Activated CD4-positive, alpha-beta T cell treated with anti-CD3 and anti-CD28 coated beads, Interleukin-2, amount 50 U/mL, for 1 hour (primary cell): ENCODE data around the gene PDE9A.

Experiments used
- DNase-seq: peaks from one replicate; pipeline ENCODE4 v3.0.0-alpha.2; 2020

The PDE9A gene

DNA sequence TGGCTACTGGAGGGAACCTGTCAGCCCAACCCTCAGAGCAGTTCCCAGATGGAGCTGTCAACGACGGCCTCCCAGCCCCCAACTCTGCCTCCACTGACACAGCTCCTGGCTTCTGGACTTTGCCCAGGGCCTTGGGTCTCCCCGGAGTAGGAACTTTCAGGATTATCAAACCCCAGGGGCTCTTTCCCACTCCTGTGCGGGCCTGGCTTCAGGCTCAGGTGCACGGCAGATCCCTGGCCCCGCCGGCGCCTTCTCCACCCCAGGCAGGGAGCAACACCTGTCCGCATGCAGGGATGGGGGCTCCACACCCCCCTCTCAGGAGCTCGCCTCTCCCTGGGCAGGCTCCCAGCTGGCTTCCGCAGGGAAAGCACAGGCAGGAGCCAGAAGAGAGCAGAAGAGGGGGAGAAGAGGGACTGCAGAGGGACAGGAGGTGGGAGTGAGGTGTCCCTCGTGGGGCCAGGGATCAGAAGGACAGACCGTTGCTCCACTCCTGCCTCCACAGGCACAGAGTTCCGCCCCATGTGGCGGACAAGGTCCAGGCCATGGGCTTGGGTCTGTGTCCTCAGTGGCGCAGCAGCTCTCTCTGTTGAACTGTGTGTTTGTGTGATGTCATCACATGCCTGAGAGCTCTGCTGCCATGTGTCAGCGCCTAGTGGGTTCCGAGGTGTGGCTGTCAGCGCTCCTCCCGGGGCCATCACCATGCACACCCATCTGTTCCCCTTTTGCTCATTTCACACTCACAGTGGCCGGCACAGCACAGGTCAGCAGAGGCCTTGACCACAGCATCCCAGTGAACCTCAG, 107.7 kb downstream of the PDE9A start:
- no peak for DNase-seq

DNA sequence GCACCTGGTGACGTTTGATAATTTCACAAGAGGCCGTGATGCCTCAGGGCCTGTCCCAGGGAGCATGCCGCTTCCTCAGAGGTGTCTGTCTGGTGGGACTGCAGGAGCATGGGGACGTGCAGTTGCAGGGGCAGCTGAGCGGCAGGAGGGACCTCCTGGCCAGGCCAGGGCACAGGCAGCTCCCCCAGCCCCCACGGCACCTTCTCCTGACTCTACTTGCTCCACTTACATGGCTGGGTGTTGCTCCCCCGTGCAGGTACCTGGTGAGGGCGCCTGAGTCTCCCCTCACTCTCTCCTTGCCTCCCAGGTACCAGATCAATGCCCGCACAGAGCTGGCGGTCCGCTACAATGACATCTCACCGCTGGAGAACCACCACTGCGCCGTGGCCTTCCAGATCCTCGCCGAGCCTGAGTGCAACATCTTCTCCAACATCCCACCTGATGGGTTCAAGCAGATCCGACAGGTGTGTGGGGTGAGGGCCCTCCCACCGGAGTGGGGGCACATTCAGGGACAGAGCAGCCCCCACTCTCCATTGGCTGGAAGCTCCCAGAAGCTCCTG, 108.4 kb downstream of the PDE9A start:
- no peak for DNase-seq

DNA sequence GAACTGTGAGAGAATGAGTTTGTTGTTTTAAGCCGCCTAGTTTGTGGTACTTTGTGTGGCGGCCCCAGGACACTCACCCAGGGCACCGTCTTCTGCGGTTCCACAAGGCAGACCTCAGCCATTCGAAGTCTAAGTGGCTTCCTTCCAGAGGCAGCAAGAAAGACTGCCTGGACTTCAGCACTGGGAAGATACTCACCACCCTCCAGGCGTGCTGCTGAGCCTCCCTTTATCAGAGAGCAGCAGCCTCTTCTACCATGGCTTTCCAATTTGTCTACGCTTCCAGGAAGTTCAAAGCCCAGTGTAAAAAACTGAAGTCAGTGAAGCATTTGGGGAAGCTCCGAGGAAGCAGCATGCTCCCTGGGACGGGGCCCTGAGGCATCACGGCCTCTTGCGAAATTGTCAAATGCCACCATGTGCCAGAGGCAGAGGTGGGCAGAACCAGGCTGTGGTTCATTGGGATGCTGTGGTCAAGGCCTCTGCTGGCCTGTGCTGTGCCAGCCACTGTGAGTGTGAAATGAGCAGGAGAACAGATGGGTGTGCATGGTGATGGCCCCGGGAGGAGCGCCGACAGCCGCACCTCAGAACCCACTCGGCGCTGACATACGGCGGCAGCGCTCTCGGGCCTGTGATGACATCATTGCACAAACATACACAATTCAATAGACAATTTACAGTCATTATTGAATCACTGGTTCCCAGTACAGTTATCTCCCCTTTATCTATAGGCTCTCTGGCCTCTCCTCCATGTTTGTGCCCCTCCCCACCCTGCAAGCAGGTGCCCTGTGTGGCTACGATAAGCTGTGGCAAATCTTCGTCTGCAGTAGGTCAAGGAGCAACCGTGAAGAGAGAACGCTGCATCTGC, 110.4 kb downstream of the PDE9A start:
- no peak for DNase-seq

DNA sequence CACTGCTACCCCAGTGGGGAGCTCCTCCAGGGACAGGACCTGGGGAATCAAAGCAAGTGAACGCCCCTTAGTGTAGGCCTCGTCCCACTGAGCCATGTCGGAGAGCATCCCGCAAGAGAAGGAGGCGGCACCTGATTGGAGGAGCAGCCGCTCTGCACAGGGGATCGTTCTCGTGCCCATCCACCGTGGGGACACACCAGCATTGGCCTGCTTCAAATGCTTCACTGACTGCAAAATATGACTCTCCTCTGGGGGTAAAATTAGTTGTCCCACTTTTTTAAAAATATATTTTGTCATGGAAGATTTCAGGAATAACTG, 111.0 kb downstream of the PDE9A start:
- DNase-seq, result no peak

DNA sequence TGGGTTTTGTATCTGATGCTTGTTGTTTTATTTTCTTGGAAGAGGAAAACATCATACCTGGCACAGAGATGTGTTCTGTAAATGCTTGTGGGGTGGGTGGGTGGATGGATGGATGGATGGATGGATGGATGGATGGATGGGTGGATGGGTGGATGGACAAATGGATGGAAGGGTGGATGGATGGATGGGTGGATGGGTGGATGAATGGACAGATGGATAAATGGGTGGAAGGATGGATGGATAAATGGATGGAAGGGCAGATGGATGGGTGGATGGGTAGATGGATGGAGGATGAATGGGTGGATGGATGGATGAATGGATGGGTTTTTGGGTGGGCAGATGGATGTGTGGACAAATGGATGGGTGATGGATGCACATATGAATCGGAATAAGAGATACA, 111.5 kb downstream of the PDE9A start:
- DNase-seq, result no peak

DNA sequence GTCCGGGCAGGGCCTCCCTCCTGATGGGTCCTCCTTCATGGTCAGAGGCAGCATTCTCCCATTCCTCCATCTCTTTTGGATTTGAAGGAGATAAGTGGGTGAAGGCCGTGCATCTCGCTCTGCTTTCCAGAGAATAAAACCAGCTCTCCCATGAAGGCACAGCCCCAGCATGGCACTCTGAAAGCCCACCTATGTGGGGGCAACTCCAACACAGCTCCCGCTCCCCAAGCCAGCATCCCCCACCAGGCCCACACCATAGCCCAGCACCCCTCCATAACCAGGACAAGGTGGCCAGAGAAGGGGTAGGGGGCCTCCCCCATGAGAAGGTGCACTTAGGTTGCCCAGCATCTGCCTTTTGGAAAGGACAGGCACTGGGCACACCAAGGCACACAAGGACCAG, 112.2 kb downstream of the PDE9A start:
- no peak for DNase-seq

DNA sequence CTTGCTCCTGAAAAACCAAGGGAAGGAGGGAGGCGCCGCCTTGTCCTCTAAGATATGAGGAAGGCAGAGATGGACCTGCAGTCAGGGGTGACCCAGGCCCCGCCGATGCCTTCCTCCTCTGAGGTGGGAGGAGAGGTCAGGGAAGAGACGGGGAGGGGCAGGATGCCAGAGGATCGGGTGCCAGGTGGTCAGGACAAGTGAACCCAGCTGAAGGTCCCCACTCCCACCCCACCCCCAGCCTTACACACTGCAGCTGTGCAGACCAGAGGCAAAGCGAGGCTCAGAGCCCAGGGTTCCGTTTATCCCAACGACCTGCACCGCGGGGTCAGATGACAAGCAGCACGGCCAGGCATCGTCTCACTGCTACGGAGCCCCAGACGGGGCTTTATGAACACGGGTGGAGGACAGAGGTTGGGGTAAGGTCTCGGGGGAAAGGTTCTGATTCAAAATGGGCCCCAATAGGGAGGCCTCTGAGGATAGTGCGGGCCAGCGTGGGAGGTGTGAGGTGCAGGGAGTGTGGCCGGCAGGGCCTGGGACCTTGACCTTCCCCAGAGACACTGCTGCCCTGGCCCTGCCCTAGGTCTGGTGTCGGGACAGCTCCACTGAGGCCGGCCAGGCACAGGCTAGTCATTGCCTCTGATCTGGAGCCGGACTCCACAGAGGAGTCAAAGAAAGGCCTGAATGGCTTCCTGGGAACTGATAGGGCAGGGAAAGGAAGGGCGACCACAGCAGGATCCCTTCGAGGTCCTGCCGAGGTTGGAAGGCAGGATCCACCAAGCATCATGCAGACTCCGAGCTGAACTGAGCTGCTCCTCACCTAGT, 113.5 kb downstream of the PDE9A start:
- no peak for DNase-seq

DNA sequence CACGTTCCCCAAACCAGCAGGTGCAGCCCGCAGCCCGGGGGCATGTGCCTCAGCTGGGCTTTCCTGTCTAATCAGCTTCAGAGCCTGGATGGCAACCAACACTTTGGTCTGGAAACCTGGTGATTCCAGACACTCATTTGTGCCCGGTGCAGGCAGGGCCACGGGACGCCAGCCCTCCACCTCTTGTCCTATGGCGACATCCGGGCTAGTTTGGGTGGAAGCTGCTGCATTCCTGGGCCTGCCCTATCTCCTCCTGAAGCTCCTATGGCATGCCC, 114.1 kb downstream of the PDE9A start:
- DNase-seq, result no peak

DNA sequence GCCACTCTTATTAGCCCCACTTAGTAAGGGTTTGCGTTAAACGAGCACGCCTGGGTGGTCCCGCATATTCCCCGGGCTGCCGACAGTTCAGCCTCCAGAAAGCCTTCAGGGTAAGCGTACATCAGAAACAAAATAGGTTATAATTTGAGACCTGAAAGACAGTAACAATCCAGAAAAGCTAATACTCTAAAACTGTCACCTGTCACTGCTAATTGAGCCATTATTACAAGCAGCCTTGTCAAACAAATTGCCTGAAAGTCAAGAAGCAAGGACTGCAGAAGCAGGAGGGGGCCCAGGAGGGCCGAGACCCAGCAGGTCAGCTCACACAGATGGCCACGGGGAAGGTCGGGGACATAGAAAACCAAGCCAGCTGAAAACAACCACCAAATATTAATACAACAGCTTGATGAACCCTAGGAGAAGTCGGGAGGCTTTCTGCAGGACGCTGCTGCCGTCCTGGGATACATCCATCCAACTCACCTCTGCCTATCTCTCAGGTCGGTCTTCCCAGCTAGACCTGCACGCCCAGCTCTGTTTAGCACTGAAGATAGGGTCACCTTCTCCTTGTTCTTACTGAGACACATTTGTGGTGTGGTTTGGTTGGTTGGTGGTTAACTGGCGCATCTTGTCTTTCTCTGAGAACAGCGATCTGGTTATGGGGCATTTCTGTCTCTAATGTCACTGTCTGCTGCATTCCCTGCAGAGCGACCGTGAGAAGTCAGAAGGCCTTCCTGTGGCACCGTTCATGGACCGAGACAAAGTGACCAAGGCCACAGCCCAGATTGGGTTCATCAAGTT, 115.1 kb downstream of the PDE9A start:
- DNase-seq, result no peak

DNA sequence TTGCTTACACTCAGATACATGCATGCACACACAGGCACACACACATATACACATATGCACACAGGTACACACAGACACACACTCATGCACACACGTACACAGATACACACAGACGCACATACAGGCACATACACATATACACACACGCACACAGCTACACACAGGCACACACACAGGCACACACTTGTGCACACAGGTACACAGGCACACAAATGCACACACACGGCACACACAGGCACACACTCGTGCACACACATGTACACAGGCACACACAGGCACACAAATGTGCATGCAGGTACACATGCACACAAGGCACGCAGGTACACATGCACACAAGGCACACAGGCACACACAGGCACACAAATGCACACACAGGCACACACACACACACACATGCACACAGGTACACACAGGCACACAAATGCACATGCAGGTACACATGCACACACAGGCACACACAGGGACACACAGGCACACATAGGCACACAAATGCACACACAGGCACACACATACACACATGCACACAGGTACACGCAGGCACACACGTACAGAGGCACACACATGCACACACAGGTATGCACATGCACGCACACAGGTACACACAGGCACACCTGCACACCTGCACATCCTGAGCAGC, 115.9 kb downstream of the PDE9A start:
- no peak for DNase-seq

DNA sequence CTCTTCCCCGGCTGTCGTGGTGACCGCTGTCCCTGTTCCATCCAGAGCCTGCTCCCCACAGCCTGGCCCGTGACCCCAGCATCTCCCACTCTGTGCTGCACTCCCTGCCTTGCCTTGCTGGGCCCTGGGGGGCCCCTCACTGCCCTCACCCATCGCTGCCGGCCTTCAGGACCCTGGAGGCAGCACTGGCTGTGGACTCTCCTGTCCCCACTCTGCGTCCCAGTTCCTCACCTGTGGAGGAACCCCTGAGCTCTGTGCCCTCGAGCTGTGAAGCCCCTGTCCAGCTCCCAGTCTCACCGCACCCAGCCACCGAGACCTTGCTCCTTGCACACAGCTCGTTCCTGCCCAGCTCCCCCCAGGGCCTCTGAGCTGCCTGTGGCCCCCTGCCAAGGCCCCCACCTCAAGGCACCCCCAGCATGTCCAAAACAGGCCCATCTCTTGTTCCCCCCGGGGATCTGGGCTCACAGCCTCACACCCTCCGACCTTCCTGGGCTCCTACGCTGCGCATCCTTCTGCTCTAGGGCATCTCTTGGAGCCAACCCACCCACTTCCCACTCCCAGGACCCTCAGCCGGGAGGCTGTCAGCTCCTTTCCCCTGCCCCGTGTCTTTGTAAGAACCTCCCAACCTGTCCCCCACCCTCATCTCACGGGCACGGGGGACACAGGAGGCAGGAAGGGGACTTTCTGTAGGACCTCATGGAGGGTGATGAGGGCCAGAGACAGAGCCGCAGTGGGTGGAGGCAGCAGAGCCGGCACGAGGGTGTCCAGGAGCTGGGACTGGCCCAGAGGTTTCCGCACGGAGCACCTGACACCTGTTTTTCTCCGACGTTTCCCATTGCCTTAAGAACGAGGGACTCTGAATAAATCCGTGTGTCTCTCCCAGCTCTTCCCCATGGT, 116.6 kb downstream of the PDE9A start:
- no peak for DNase-seq

DNA sequence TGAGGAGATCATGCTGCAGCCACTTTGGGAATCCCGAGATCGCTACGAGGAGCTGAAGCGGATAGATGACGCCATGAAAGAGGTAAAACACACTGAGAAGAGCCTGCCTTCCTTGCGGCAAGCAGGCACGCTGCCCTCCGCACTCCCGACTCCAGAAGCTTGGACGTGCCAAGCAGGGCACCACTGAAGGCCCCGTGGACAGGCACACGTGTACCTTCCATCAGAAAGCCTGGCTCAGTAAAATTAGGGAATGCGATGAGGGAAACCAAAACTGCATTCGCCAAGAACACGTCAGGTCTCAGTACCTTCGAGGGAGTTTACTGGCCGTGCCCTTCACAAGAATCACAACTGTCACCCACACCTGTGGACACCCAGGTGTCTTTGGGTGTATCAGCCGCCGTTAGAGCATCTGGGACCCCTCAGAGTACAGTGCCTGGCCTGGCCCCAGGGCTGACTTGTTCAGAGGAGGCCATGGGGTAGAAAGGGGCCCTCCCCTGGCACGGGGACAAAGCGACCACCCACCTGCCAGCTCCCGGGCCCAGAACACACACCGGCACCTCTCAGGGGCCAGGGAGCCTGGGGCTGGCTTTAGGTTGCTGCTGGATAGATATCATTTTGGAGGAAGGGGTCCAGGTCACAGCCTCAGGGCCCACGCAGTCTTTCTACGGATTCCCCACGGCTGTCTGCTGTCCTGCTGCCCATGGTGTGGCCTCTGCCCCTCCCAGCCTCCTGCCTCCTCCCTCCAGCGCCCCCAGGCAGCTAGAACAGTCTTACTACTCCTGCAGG, 117.5 kb downstream of the PDE9A start:
- DNase-seq, result no peak

DNA sequence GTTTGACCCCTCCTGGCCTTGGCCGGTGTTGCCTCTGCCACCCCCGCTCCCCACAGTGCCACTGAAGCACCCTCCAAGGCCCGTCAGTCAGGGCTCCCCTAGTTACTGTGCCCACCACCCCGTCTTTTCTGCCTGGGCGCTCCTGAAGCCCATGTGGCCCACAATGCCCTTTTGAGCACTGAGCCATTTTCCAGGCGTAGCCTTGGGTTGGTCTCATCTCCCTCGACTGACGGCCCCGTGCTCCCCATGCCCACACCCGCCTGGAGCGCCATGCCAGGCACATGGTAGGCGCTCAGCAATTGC, 118.0 kb downstream of the PDE9A start:
- DNase-seq, result no peak

DNA sequence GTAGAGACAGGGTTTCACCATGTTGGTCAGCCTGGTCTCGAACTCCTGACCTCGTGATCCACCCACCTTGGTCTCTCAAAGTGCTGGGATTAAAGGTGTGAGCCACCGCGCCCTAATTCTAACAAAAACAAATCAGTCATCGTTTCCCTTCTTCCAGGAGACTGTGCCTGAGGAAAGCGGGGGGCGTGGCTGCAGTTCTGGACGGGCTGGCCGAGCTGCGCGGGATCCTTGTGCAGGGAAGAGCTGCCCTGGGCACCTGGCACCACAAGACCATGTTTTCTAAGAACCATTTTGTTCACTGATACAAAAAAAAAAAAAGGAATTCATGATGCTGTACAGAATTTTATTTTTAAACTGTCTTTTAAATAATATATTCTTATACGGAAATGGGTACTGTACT, 121.7 kb downstream of the PDE9A start:
- no peak for DNase-seq

DNA sequence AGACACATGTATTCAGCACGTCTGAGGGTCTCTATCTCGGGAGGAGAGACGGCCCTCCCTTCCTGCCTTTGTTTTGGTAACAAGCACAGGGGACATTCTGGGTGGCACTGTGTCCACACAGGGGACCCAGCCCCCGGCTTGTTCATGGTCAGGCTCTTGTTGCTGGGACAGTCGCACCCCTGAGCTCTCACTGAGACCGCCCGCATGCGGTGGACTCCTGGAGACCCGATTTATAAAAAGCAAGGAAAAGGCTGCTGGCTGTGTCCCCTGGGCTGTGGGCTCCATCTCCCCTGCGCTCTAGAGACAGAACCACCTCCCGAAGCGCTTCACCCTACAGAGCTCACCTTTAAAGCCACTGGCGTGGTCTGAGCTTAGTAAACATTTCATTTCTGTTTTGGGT, 122.5 kb downstream of the PDE9A start:
- DNase-seq, result no peak

DNA sequence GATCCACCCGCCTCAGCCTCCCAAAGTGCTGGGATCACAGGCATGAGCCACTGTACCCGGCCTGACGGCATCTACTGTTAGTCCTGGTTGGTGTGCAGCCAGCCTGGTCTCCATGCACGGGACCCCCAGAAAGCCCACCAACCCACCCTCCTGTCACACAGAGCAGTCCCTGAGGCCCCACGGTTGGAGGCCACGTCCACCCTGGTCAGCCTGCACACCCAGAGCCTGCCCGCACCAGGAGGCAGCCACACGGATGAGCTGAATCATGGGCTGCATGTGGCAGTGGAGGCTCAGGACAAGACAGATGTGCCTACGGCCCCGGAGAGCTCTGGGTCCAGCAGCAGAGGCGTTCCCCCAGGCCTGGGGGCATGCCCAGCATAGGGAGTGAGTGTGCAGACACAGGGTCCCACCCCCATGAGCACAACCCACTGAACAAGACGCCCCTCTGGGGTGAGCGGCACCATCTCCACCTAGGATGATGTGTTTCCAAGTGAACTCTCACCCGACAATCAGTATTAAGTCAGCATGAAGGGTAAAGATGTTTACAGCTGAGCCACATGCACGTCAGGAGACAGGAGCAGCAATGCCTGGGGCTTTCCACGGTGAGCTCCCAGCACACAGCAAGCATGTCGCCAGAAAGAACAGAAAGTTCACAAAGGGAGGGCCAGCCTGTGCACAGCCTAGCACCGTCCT, 123.8 kb downstream of the PDE9A start:
- DNase-seq, result no peak

DNA sequence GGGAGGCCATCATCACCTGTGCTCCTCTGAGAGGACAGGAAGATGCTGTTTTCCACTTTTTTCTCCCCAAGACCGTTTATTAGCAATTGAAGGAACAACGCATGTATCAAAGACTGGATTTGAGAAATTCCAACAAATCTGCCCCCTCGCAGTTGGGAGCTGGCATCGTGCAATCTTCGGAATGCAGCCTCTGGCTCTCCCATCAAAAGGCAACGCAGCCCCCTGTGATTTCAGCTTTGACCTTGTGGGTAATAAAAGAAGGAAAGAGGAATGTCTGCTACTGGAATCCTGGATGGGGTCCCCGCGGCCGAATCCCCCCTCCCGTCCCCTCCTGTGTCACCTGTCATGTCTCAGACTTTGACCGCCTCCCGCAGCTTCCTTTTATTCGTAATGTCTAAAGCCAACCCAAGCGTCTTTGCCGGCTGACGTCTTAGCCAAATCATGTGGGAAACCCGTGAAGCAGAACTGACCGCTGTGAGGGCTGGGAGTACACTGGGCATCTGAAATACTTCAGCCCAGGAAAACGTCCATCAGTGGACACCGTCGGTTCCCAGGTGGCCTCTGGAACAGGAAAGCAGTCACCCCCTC, 124.4 kb downstream of the PDE9A start:
- no peak for DNase-seq

DNA sequence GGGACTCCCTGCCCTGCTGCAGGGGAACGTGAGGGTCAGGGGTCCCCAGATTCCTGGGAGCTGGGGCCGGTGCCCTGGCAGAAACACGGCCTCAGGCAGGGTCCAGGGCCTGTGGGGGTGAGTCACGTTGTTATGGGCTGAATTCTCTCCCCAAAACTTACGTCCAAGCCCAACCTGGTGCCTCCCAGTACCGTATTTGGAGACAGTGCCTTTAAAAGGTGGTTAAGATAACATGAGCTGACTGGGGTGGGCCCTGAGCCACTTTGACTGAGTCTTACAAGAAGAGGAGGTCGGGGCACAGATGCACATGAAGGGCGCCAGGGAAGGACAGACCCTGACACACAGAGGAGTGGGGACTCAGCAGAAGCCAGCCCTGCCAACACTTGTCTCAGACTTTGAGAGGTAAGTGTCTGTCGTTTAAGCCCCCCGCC, 126.0 kb downstream of the PDE9A start:
- no peak for DNase-seq

DNA sequence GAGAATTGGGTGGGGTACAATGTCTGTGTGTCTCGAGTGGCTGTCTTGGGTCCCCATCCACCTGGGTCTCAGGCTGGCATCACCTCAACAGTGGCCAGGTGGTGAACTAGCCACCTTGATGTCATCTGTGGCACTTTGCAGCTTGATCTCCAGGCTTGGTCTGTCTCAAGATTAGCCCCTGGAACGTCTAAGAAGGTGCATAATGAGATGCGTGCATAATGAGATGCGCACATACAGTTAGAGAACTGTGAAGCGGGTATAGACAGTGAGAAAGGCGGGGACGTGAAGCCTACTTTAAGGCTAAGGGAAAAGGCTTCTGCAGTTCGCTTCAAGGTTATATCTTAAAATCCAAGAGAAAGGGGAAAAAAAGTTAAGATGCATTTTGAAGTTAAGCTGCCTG, 127.2 kb downstream of the PDE9A start:
- DNase-seq, result no peak
